SU-DHL-6 (cell line): ENCODE results near the gene CARD11.
"Not testable (repeated sequence)": the region's sequence is repeated elsewhere in the genome, so short reads cannot be mapped to it uniquely, and the experiment has no call there.

ENCODE experiments used
- H2AFZ ChIP-seq: fragments of 200-600 bp; sonication (generic); 2 replicates; pipeline ENCODE4 v1.6.1; 2014; ENCODE audit warnings: low read depth, mild to moderate bottlenecking, moderate library complexity, mixed read lengths, antibody characterized with exemption, low read length; ENCODE audit not compliant: severe bottlenecking
- H3F3A ChIP-seq: fragments of 200-600 bp; shearing (Covaris generic); 2 replicates; pipeline ENCODE4 v1.6.0; 2016; ENCODE audit warnings: antibody characterized with exemption, mild to moderate bottlenecking; ENCODE audit not compliant: insufficient read depth
- H3K27ac ChIP-seq: fragments of 200-600 bp; sonication (generic); 2 replicates; pipeline ENCODE4 v1.5.1; 2016; ENCODE audit warnings: low read depth, mild to moderate bottlenecking, low read length, moderate library complexity, mixed read lengths
- H3K27me3 ChIP-seq: fragments of 200-600 bp; sonication (generic), shearing (Covaris generic); 2 replicates; pipeline ENCODE4 v1.6.0; 2014; ENCODE audit warnings: mild to moderate bottlenecking, low read length
- H3K36me3 ChIP-seq: fragments of 200-600 bp; sonication (generic); 2 replicates; pipeline ENCODE4 v1.6.1; 2014; ENCODE audit warnings: mild to moderate bottlenecking, low read length, mixed read lengths
- H3K4me2 ChIP-seq: fragments of 300-600, 200-600 bp; shearing (Covaris generic), sonication (generic); 2 replicates; pipeline ENCODE4 v1.6.0; 2014; ENCODE audit warnings: low read length, low read depth, mild to moderate bottlenecking; ENCODE audit not compliant: poor library complexity, severe bottlenecking
- H3K4me3 ChIP-seq: fragments of 200-600 bp; sonication (generic); 2 replicates; pipeline ENCODE4 v1.5.1; 2014; ENCODE audit warnings: antibody characterized with exemption, low read length, mild to moderate bottlenecking, mixed read lengths; ENCODE audit not compliant: insufficient read depth, poor library complexity, severe bottlenecking
- H3K79me2 ChIP-seq: fragments of 200-600 bp; sonication (generic); 2 replicates; pipeline ENCODE4 v1.6.1; 2014; ENCODE audit warnings: mild to moderate bottlenecking, low read length, moderate library complexity; ENCODE audit not compliant: insufficient read depth
- H3K9ac ChIP-seq: fragments of 200-600 bp; sonication (generic); 2 replicates; pipeline ENCODE4 v1.7.0; 2014; ENCODE audit warnings: mild to moderate bottlenecking, low read length
- H3K9me2 ChIP-seq: fragments of 200-600 bp; sonication (generic); replicated peaks from 2 replicates; pipeline ENCODE4 v1.6.1; 2014; ENCODE audit warnings: low read length; ENCODE audit not compliant: insufficient read depth
- H3K9me3 ChIP-seq: fragments of 200-600 bp; sonication (generic); 2 replicates; pipeline ENCODE4 v1.6.1; 2014; ENCODE audit warnings: low read length, mixed read lengths; ENCODE audit not compliant: insufficient read depth
- H4K20me1 ChIP-seq: fragments of 200-600 bp; sonication (generic); 2 replicates; pipeline ENCODE4 v1.6.1; 2014; ENCODE audit warnings: low read depth, mild to moderate bottlenecking, antibody characterized with exemption, low read length, moderate library complexity, mixed read lengths
- EZH2phosphoT487 ChIP-seq: fragments of 200-600 bp; sonication (generic), shearing (Covaris generic); conservative IDR thresholded peaks from 2 replicates; pipeline ENCODE4 v1.6.1; 2018; ENCODE audit warnings: mild to moderate bottlenecking, antibody characterized with exemption, low read length, moderate library complexity, mixed read lengths
- TF ChIP-seq, protein P1 (sequence below): fragments of 200-600 bp; sonication (generic); IDR thresholded peaks from one replicate; pipeline ENCODE4 v1.5.1; 2017; ENCODE audit warnings: antibody characterized with exemption, mild to moderate bottlenecking, low read length, moderate library complexity; ENCODE audit not compliant: insufficient read depth, poor library complexity, severe bottlenecking

The CARD11 gene

DNA sequence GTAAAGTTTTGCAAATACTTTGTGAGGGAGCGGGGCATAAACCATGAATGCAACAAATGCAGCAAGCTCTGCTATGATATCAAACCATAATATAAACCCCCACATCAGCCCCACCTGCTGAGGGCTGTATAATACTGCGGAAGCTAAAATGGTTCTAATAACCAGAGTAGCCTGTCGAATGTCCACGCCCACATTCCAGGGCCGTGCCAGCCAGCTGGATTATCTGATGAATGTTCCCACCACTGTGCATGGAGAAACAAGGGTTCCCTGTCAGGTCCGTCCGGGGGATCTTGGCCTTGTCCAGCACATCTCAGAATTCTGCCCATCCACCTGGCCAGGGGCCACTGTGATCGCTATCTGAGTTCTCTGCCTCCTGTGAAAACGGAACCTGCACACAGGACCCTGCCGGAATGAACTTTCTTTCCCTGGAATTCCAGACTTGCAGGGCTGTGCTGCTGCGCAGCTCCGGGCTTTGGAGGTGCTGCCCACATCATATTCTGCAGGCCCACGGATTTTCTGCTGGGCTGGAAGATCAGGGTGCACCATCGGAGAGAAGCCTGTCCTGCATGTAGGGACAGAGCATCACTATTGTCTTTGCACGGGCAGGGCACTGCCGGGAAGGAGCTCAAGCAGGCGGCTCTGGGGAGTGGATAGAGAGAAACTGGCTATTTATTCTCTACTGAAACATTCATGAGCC is 122.6 kb downstream of the CARD11 start:
- H3K27me3 ChIP-seq: no peaks in the 10 kb centered on the region
- no peak overlapping the region for H3K4me2 ChIP-seq
- no peak overlapping the region for H2AFZ ChIP-seq
- H3K4me3 ChIP-seq: no peak overlapping the region
- no peaks in the 10 kb centered on the region for H3K79me2 ChIP-seq
- no peak overlapping the region for H3K9ac ChIP-seq
- H4K20me1 ChIP-seq: no peaks in the 10 kb centered on the region
- no peaks in the 10 kb centered on the region for H3K9me2 ChIP-seq
- no peak overlapping the region for H3K27ac ChIP-seq
- no peak for TF ChIP-seq EZH2phosphoT487
- TF ChIP-seq, protein P1, sequence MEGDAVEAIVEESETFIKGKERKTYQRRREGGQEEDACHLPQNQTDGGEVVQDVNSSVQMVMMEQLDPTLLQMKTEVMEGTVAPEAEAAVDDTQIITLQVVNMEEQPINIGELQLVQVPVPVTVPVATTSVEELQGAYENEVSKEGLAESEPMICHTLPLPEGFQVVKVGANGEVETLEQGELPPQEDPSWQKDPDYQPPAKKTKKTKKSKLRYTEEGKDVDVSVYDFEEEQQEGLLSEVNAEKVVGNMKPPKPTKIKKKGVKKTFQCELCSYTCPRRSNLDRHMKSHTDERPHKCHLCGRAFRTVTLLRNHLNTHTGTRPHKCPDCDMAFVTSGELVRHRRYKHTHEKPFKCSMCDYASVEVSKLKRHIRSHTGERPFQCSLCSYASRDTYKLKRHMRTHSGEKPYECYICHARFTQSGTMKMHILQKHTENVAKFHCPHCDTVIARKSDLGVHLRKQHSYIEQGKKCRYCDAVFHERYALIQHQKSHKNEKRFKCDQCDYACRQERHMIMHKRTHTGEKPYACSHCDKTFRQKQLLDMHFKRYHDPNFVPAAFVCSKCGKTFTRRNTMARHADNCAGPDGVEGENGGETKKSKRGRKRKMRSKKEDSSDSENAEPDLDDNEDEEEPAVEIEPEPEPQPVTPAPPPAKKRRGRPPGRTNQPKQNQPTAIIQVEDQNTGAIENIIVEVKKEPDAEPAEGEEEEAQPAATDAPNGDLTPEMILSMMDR: no peak
- peaks cover 15% of the 10 kb centered on the region for H3K36me3 ChIP-seq
- no peaks in the 10 kb centered on the region for H3F3A ChIP-seq
- no peaks in the 10 kb centered on the region for H3K9me3 ChIP-seq

DNA sequence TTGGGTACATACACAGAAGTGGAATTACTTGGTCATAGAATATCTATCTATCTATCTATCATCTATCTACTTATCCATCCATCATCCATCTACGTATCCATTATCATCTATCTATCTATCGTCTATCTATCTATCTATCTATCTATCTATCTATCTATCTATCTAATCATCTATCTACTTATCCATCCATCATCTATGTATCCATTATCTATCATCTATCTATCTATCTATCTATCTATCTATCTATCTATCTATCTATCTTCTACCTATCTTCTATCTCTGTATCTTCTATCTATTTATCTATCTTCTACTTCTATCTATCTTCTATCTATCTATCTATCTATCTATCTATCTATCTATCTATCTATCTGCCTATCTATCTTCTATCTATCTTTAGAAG is 123.2 kb downstream of the CARD11 start:
- peaks cover 15% of the 10 kb centered on the region for H3K36me3 ChIP-seq
- H3K27me3 ChIP-seq, H3K9me2 ChIP-seq, H2AFZ ChIP-seq, H3F3A ChIP-seq, H3K9me3 ChIP-seq, H3K4me2 ChIP-seq, H3K27ac ChIP-seq, H3K9ac ChIP-seq, H3K79me2 ChIP-seq, H3K4me3 ChIP-seq, H4K20me1 ChIP-seq: not testable (repeated sequence)

GRCh38 chr7:2920041-2920440 is 123.6 kb downstream of the CARD11 start:
- TF ChIP-seq, protein P1: no peak
- no peak for TF ChIP-seq EZH2phosphoT487
- no peak overlapping the region for H3K4me3 ChIP-seq
- H3K9ac ChIP-seq: no peak overlapping the region
- H4K20me1 ChIP-seq: no peaks in the 10 kb centered on the region
- H3K27me3 ChIP-seq: no peaks in the 10 kb centered on the region
- no peaks in the 10 kb centered on the region for H3F3A ChIP-seq
- H3K4me2 ChIP-seq: no peak overlapping the region
- H3K36me3 ChIP-seq: peaks cover 15% of the 10 kb centered on the region
- no peaks in the 10 kb centered on the region for H3K9me3 ChIP-seq
- H3K79me2 ChIP-seq: no peaks in the 10 kb centered on the region
- no peaks in the 10 kb centered on the region for H3K9me2 ChIP-seq
- no peak overlapping the region for H3K27ac ChIP-seq
- no peak overlapping the region for H2AFZ ChIP-seq

DNA sequence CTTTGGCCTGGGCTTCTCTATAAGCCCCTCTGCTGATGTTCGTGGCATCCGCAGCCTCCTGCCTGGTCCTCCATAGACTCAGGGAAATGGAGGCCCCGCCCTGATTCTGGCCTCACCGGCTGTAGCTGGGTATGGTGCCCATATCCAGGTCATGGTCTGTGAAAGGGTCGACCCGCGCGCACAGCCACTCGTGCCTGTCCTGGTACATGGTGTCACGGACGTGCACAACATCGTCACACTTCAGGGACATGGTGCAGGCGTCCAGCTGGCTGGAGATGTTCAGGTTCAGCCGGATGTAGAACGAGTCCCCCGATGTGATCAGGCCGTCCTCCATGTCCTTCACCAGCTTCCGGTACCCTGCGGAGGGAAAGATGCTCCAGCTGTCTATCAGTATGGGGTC is 124.4 kb downstream of the CARD11 start:
- Histone ChIP-seq H3K9me3 (no peaks in the 10 kb centered on the region), H3K4me3 (no peak overlapping the region), H3K4me2 (no peak overlapping the region), H3K27ac (no peak overlapping the region), H3K27me3 (no peaks in the 10 kb centered on the region), H3K36me3 (peaks cover 15% of the 10 kb centered on the region), H3K79me2 (no peaks in the 10 kb centered on the region), H3F3A (no peaks in the 10 kb centered on the region), H3K9me2 (no peaks in the 10 kb centered on the region), H2AFZ (no peak overlapping the region), H4K20me1 (no peaks in the 10 kb centered on the region), H3K9ac (no peak overlapping the region)
- TF ChIP-seq, protein P1: no peak
- no peak for TF ChIP-seq EZH2phosphoT487
